HG02973 (cell line): ENCODE results near the gene PEDS1.
"Not testable (repeated sequence)": the region's sequence is repeated elsewhere in the genome, so short reads cannot be mapped to it uniquely, and the experiment has no call there.

Source experiments
- ATAC-seq: cut with Tn5 transposase; IDR thresholded peaks from one replicate; pipeline ENCODE4 v1.9.1; 2021; ENCODE audit warnings: moderate library complexity; ENCODE audit not compliant: unreplicated experiment

Gene PEDS1

GRCh38 chr20:50163570-50164317 lies 10.2 kb upstream of the PEDS1 start:
- no peak for ATAC-seq

- ATAC-seq = not testable (repeated sequence)
Measured at GRCh38 chr20:50161494-50161893, 8.0 kb upstream of the PEDS1 start.

- no peak for ATAC-seq
Measured at GRCh38 chr20:50153153-50153499, 397 bp downstream of the PEDS1 start.

GRCh38 chr20:50152394-50153152 lies 950 bp downstream of the PEDS1 start:
- ATAC-seq = no peak

DNA sequence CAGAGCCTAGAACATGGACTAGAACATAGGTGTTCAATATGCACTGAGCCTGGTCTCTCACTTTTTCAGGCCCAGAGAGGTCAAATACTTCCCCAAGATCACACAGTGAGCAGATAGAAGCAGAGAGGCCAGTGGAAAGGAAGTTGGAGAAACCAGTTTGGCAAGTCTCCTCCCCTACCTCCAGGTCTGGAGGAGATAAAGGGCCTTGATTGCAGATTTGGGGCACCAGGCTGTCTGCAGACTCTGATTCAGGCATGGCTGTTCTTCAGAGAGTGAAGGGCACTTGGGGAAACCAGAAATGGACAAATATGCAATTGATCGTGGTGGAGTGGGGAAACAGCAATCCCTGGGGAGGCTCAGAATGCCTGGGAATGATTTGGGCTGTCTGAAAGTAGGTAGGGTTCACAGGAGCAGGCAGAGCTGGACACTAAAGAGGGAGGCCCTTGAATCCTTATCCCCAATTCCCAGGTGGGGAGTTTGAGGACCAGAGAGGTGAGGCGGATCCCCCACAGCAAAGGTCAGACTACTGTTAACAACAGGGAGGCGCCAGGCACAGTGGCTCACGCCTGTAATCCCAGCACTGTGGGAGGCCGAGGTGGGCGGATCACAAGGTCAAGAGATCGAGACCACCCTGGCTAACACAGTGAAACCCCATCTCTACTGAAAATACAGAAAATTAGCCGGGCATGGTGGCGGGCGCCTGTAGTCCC lies 2.3 kb downstream of the PEDS1 start:
- no peak for ATAC-seq

DNA sequence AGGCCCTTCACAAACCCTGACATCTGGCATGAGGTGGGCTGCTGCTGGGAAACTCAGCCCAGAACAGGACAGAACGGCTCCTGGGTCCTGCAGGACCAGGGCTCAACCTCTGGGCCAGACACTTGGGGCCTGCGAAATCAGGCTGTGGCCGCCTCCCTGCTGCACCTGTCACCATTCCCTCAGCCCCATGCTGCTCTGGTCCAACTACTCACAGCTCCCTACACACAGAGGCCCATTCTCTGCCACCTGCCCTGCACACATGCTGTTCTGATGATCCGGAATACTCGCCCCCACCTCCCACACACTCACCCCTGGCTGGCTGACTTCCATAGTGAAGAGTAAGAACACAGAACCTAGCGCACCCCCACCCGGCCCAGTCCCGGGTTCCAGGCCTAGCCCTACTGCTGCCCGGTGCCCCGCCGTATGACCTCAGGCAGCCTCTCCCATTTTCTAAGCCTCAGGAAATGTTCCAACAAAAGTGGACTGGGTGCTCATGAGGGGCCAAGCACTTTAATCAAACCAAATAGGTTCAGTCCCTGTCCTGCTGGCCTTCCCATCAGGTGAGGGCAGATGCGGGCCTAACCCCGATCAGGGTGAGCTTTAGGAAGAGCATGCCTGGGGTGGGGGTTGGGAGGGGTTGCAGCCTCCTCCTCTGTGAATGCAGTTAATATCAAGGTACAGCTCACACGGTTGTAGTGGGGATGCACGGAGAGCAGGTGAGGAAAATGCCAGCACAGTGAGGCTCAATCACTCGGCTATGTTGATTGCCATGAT lies 3.9 kb downstream of the PEDS1 start:
- no peak for ATAC-seq

DNA sequence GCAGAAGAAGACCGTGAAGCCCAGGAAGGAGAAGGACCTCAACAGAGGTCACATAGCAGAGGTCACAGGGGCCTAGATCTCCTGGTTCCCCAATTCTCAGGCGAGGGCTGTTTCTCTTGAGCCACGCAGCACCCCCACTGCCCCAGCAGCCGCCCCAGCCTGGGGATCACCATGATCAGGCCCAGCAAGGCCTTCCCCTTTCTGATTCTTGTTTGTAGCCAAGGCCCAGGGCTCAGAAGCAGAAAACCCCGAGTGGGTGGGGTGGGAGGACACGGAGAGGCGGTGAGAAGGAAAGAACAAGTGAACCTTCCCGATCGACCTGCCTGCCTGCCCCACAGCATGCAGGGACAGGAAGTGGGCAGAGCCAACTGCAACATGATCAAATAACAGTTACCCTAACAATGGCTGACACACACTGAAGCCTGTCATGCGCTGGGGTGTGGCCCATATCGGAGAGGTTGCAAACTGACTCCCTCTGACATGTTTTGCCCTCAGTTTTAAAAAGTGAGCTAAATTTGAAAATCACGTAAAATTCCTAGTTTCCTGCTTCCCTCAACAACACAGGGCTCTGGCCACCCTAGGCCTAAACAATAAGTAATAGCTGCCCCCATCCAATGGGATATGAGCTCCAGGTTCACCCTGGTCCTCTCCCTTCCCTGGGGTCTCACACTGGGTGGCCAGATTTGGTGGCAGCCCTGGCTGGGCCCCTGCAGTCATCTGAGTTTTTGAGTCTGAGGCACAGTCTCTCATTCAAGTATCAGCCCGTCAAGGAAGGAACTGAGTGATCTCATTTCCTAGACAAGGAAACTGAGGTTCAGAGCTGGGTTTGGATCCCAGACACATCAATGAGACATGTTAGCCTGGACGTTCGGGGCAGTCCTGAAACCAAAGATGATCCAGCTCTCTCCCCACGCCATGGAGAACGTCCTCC lies 6.5 kb downstream of the PEDS1 start:
- ATAC-seq = no peak

DNA sequence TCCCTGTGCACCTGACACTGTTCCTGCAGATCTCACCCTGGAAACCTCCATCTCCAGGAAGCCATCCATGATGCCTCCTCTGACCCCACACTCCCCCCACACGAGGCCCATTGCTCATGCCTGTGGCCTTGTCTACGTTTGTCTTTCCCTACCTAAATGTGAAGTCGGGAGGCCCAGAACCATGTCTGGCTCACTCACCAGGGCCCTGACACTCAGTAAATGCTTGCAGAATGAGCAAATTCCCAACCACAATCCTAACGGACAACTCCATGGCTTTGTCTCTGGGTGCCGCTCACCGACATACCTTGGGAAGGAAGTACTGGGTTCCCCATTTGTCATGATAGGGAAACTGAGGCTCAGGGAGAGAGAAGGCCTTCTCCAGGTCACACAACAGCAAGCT lies 7.3 kb downstream of the PEDS1 start:
- no peak for ATAC-seq

DNA sequence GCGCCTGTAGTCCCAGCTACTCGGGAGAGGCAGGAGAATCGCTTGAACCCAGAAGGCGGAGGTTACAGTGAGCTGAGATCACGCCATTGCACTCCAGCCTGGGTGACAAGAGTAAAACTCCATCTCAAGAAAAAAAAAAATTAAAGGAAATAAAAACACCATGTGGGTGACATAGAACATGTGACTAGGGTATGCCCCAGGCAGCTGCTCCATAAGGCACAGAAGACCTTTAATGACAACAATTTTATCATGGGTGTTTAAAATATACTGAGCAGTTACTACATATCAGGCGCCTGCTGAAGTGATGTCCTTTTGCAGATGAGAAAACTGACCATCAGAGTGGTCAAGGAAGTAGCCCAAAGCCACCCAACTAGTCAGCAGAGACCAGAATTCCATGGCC lies 8.0 kb downstream of the PEDS1 start:
- ATAC-seq = no peak

DNA sequence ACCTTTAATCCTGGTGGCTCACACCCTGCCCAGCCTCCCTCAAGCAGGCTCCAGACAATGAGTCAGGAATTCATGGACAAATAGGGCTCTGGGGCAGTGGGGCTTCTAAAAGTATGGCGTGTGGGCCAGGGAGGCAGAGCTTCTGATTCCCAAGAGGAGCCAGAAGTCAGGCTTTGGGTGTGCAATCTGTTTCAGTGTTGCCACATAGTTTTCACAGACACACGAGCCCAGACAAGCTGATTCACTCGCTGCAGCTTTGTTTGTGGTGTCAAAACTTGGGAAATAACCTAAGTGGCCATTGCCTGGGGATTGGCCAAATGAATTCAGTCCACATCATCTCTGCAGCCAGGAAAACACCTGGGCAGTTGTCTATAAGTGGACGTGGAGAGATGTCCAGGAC lies 9.2 kb downstream of the PEDS1 start:
- no peak for ATAC-seq

- no peak for ATAC-seq
Measured at GRCh38 chr20:50142812-50143211, 10.7 kb downstream of the PEDS1 start.

DNA sequence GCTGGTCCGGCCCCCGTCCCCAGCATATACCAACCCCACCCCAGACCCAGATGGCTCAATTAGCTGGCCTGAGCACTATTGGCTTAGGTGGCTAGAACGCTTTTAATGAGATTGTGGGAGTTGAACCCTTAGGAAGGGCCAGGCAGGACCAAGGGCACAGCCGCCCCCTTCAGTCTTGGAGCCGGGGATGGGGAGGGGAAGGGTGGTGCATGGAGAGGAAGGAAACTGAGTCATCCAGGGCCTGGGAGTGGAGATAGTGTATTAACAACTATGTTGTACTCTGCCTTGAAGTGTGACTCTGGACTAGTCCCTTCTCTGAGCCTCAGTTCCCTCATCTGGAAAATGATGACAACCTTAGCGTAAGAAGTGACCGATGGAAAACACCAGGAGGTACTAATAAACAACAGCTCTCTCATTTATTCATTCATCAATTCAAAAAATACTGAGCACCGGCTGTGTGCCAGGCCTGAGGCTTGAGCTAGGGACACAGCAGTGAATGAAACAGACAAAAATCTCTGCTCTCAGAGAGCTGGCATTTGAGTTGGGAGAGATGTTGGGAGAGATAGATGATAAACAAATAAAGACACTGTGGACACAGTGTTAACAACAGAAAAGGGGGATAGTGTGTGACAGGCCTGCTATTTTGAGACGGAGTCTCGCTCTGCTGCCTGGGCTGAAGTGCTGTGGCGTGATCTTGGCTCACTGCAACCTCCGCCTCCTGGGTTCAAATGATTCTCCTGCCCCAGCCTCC lies 11.5 kb downstream of the PEDS1 start:
- ATAC-seq = no peak

DNA sequence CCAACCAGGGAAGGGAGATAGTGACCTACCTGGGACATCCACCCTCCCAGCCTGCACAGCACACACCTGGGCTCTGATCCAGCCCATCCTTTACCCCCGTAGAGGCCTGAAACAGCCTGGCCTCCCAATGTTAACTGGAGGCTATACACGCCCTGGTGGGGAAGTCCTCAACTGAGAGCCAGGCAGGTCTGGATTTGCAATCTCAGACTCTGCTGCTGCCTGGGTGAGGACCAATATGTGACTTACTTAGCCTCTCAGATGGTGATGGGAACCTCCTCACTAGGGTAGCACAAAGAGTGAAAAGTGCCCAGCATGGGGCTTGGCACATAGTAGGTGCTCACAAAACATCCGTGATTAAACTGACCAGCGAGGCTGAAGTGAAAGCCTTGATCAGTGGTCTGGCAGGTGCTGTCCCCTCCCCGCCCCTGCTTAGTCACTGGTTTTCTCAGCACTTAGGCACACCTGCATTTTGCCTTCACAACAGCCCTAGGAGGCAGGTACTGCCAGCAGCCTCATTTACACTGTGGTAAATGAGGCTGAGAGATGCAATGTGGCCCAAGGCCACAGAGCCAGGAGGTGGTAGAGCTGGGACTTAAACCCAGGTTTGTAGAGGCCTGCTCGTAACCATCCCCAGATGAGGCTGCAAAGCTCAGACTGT lies 12.4 kb downstream of the PEDS1 start:
- ATAC-seq = no peak

DNA sequence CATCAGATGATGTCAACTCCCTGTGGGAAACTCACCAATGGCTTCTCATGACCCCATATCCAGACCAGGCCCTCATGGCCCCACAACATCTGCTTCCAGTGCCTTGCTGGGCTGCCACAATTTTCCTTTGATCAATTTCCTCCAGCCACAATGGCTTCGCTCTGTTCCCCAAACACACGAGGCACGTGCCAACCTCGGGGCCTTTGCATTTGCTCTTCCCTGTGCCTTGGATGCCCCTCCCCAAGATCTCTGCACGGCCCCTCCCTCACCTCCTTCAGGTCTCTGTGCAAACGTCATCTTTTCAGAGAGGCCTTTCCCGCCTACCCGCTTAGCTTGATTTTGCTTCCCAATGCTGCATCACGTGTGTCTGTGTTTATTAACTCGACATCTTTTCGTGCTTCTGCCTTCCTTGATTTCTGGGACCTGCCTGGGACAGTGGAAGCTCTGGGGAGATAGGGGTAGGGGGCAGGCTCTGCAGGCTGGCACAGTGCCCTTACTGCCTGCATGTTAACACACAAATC lies 13.1 kb downstream of the PEDS1 start:
- ATAC-seq = no peak

GRCh38 chr20:50138479-50139393 lies 14.8 kb downstream of the PEDS1 start:
- no peak for ATAC-seq

DNA sequence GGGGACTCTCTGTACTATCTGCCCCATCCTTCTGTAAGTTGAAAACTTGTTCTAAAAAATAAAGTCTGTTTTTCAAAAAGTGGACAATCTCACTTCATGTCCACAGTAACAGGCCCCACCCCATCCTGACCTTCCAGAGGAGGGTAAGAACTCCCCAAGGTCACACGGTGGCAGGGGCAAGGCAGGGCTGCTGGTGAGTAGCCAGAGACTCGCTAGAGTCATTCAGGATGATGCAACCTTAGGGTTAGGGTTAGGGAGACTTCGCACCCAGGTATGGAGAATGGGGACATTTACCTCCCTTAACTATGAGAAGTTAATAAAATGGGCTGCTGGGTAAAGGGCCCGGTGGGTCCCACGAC lies 15.4 kb downstream of the PEDS1 start:
- no peak for ATAC-seq

DNA sequence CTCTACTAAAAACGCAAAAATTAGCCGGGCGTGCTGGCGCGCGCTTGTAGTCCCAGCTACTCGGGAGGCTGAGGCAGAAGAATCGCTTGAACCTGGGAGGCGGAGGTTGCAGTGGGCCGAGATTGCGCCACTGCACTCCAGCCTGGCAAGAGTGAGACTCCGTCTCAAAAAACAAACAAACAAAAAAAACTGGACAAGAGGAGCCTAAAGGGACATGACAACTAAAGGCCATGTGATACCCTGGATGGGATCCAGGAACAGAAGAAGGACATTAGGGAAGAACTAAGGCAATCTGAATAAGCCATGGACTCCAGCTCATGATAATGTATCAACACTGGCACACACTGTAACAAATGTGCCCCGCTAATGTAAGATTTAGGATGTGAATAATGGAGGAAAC lies 15.8 kb downstream of the PEDS1 start:
- not testable (repeated sequence) for ATAC-seq
